H9 (cell line): ENCODE measurements around the gene TMEM26. TPM values are rescaled to one million over a fixed set of nuclear protein-coding genes. Genes with fewer than 3 reads are reported as not detected.

Experiments used
- DNase-seq: peaks from one replicate; pipeline ENCODE4 v3.0.0-alpha.2; 2017
- H2AFZ ChIP-seq: one replicate; pipeline ENCODE4 v1.6.1; 2013; ENCODE audit warnings: mild to moderate bottlenecking, low read length, control low read depth, moderate library complexity
- H2AK5ac ChIP-seq: 2 replicates; pipeline ENCODE4 v1.6.1; 2013; ENCODE audit warnings: low read length, control low read depth, mixed read lengths; ENCODE audit not compliant: insufficient read length
- H2BK120ac ChIP-seq: one replicate; pipeline ENCODE4 v1.6.1; 2013; ENCODE audit warnings: low read depth, mild to moderate bottlenecking, low read length, control low read depth, inconsistent platforms; ENCODE audit not compliant: poor library complexity, severe bottlenecking
- H2BK12ac ChIP-seq: 2 replicates; pipeline ENCODE4 v1.6.1; 2013; ENCODE audit warnings: low read length, control low read depth, mixed read lengths, low read depth; ENCODE audit not compliant: insufficient read length
- H2BK15ac ChIP-seq: 2 replicates; pipeline ENCODE4 v1.6.1; 2013; ENCODE audit warnings: low read depth, low read length, control low read depth
- H2BK20ac ChIP-seq: one replicate; pipeline ENCODE4 v1.6.1; 2013; ENCODE audit warnings: low read depth, mild to moderate bottlenecking, low read length, control low read depth, inconsistent platforms; ENCODE audit not compliant: poor library complexity, severe bottlenecking
- H2BK5ac ChIP-seq: 2 replicates; pipeline ENCODE4 v1.6.1; 2013; ENCODE audit warnings: low read length, control low read depth, mixed read lengths; ENCODE audit not compliant: insufficient read length
- H3K14ac ChIP-seq: 2 replicates; pipeline ENCODE4 v1.6.1; 2013; ENCODE audit warnings: low read length, control low read depth; ENCODE audit not compliant: insufficient read depth
- H3K18ac ChIP-seq: 2 replicates; pipeline ENCODE4 v1.6.1; 2013; ENCODE audit warnings: low read depth, mild to moderate bottlenecking, mixed read lengths, low read length, control low read depth; ENCODE audit not compliant: insufficient read length
- H3K23ac ChIP-seq: 2 replicates; pipeline ENCODE4 v1.6.1; 2013; ENCODE audit warnings: low read length, control low read depth, mixed read lengths, low read depth; ENCODE audit not compliant: insufficient read length
- H3K23me2 ChIP-seq: 2 replicates; pipeline ENCODE4 v1.6.1; 2013; ENCODE audit warnings: low read depth, mild to moderate bottlenecking, mixed read lengths, low read length, control low read depth; ENCODE audit not compliant: insufficient read length, poor library complexity, severe bottlenecking
- H3K27ac ChIP-seq: 2 replicates; pipeline ENCODE4 v1.5.1; 2013; ENCODE audit warnings: low read length, control low read depth, mixed read lengths, low read depth; ENCODE audit not compliant: insufficient read length
- H3K27me3 ChIP-seq: 2 replicates; pipeline ENCODE4 v1.6.1; 2013; ENCODE audit warnings: low read length, control low read depth, inconsistent platforms; ENCODE audit not compliant: insufficient read depth
- H3K4ac ChIP-seq: 2 replicates; pipeline ENCODE4 v1.6.1; 2013; ENCODE audit warnings: low read depth, mild to moderate bottlenecking, control low read depth, inconsistent platforms, low read length, moderate library complexity
- H3K4me1 ChIP-seq: 2 replicates; pipeline ENCODE4 v1.6.1; 2013; ENCODE audit warnings: low read length, control low read depth, inconsistent platforms; ENCODE audit not compliant: insufficient read depth
- H3K4me2 ChIP-seq: 2 replicates; pipeline ENCODE4 v1.6.1; 2013; ENCODE audit warnings: low read length, control low read depth, mixed read lengths; ENCODE audit not compliant: insufficient read length, insufficient read depth
- H3K56ac ChIP-seq: 2 replicates; pipeline ENCODE4 v1.6.1; 2013; ENCODE audit warnings: low read depth, mild to moderate bottlenecking, mixed read lengths, low read length, control low read depth; ENCODE audit not compliant: insufficient read length
- H3K79me1 ChIP-seq: 2 replicates; pipeline ENCODE4 v1.6.1; 2013; ENCODE audit warnings: low read depth, mild to moderate bottlenecking, moderate library complexity, low read length, control low read depth, inconsistent platforms; ENCODE audit not compliant: insufficient read depth, poor library complexity, severe bottlenecking
- H3K79me2 ChIP-seq: 2 replicates; pipeline ENCODE4 v1.6.1; 2013; ENCODE audit warnings: low read length, control low read depth, inconsistent platforms; ENCODE audit not compliant: insufficient read depth
- H3K9ac ChIP-seq: 2 replicates; pipeline ENCODE4 v1.6.1; 2013; ENCODE audit warnings: low read length, control low read depth, mixed read lengths; ENCODE audit not compliant: insufficient read length; ENCODE audit errors: extremely low read depth
- H3K9me3 ChIP-seq: one replicate; pipeline ENCODE4 v1.6.1; 2013; ENCODE audit warnings: low read depth, low read length, inconsistent platforms; ENCODE audit not compliant: control insufficient read depth
- H3T11ph ChIP-seq: one replicate; pipeline ENCODE4 v1.6.1; 2013; ENCODE audit warnings: mild to moderate bottlenecking, low read length, control low read depth, inconsistent platforms
- H4K20me1 ChIP-seq: one replicate; pipeline ENCODE4 v1.6.1; 2013; ENCODE audit not compliant: control insufficient read depth, insufficient read length, insufficient read depth
- H4K5ac ChIP-seq: 2 replicates; pipeline ENCODE4 v1.6.1; 2013; ENCODE audit warnings: low read depth, mild to moderate bottlenecking, mixed read lengths, low read length, control low read depth; ENCODE audit not compliant: insufficient read length
- H4K8ac ChIP-seq: replicated peaks from 2 replicates; pipeline ENCODE4 v1.6.1; 2013; ENCODE audit warnings: low read length, control low read depth, mixed read lengths, low read depth; ENCODE audit not compliant: insufficient read length
- H4K91ac ChIP-seq: 2 replicates; pipeline ENCODE4 v1.6.1; 2013; ENCODE audit warnings: low read depth, mild to moderate bottlenecking, moderate library complexity, mixed read lengths, low read length, control low read depth; ENCODE audit not compliant: insufficient read length
- H3K27ac Mint-ChIP-seq, 3 experiments: 2 replicates in 2 of 3; 3 replicates in 1 of 3; pipeline ENCODE4 v1.8.0; 2020 to 2021; ENCODE audit warnings: mixed read lengths in 3 of 3, mild to moderate bottlenecking in 1 of 3, moderate library complexity in 1 of 3
- H3K27me3 Mint-ChIP-seq: 2 replicates; pipeline ENCODE4 v1.8.0; 2021; ENCODE audit warnings: low read depth, mild to moderate bottlenecking, moderate library complexity, mixed read lengths
- H3K36me3 Mint-ChIP-seq, 3 experiments: 2 replicates in 2 of 3; 3 replicates in 1 of 3; pipeline ENCODE4 v1.8.0; 2020 to 2021; ENCODE audit warnings: low read depth in 3 of 3, mixed read lengths in 3 of 3; ENCODE audit not compliant: insufficient read depth in 1 of 3
- H3K4me1 Mint-ChIP-seq, 2 experiments: 2 replicates each; pipeline ENCODE4 v1.8.0; 2020; ENCODE audit warnings: mixed read lengths in 2 of 2
- H3K4me3 Mint-ChIP-seq, 2 experiments: 2 replicates in 1 of 2; 3 replicates in 1 of 2; pipeline ENCODE4 v1.8.0; 2020 to 2021; ENCODE audit warnings: mild to moderate bottlenecking in 2 of 2, mixed read lengths in 2 of 2, moderate library complexity in 1 of 2
- H3K9me3 Mint-ChIP-seq, 2 experiments: 2 replicates in 1 of 2; 3 replicates in 1 of 2; pipeline ENCODE4 v1.8.0; 2020; ENCODE audit warnings: mild to moderate bottlenecking in 2 of 2, mixed read lengths in 2 of 2, moderate library complexity in 1 of 2
- CTCF ChIP-seq: fragments of 200-600 bp; sonication (generic); conservative IDR thresholded peaks from 3 replicates; pipeline ENCODE4 v1.8.0; 2021; ENCODE audit warnings: antibody characterized with exemption, mild to moderate bottlenecking
- WGBS: extraction: QIAGEN DNeasy Blood & Tissue Kit; methylation state at CpG from one replicate; pipeline ENCODE4 v1.1.7; 2013; ENCODE audit warnings: missing lambda C conversion rate, low lambda C conversion rate, mixed read lengths; ENCODE audit not compliant: insufficient read length; ENCODE audit errors: extremely low coverage; 5-methylcytosine and 5-hydroxymethylcytosine counted together
- total RNA-seq: library from RNA; stranded (reverse); gene quantifications from 2 replicates; pipeline ENCODE4 v1.2.1, GENCODE V29; 2021

The TMEM26 gene
- total RNA-seq, 1 experiment from 2014 or later = 0.15 TPM

- no peak overlapping the region for H2BK5ac ChIP-seq
- no peak overlapping the region for H3K23ac ChIP-seq
- H2BK15ac ChIP-seq = no peak overlapping the region
- no peaks in the 10 kb centered on the region for H3K79me1 ChIP-seq
- H3K4me2 ChIP-seq = no peak overlapping the region
- Mint-ChIP-seq H3K9me3 (no peaks in the 10 kb centered on the region), H3K27ac (no peak overlapping the region), H3K4me1 (peaks cover 14 to 27% of the 10 kb centered on the region in 2 experiments), H3K36me3 (peaks cover 0 to 6% (median 0%) of the 10 kb centered on the region in 3 experiments; a peak in 2 of 7 replicates), H3K4me3 (no peak overlapping the region), H3K27me3 (no peaks in the 10 kb centered on the region)
- no peak overlapping the region for H3K56ac ChIP-seq
- H4K5ac ChIP-seq = no peak overlapping the region
- no peak overlapping the region for H2BK120ac ChIP-seq
- no peak overlapping the region for H3K14ac ChIP-seq
- no CpG with 5 or more reads among the region's 4 CpGs for WGBS
- no peak overlapping the region for H3K4ac ChIP-seq
- no peak overlapping the region for H2AFZ ChIP-seq
- H2AK5ac ChIP-seq = no peak overlapping the region
- no peak for TF ChIP-seq CTCF
- H2BK12ac ChIP-seq = no peak overlapping the region
- no peak overlapping the region for H3T11ph ChIP-seq
- no peak overlapping the region for H2BK20ac ChIP-seq
- no peak overlapping the region for H3K9ac ChIP-seq
- no peak overlapping the region for H4K8ac ChIP-seq
- H3K27me3 ChIP-seq = no peaks in the 10 kb centered on the region; the same call in 1 of the 2 replicates
- no peaks in the 10 kb centered on the region for H3K23me2 ChIP-seq
- H3K79me2 ChIP-seq = no peaks in the 10 kb centered on the region
- no peaks in the 10 kb centered on the region for H4K20me1 ChIP-seq
- H3K4me1 ChIP-seq = peaks cover 7% of the 10 kb centered on the region; the same call in 1 of the 2 replicates
- no peak for DNase-seq
- no peak overlapping the region for H3K18ac ChIP-seq
- no peaks in the 10 kb centered on the region for H3K9me3 ChIP-seq
- no peak overlapping the region for H4K91ac ChIP-seq
- no peak overlapping the region for H3K27ac ChIP-seq
These were observed 45.1 kb downstream of the TMEM26 start for GRCh38 chr10:61408105-61408504.
